ENCODE data around the gene CENPH.
"Not testable (repeated sequence)": the region's sequence is repeated elsewhere in the genome, so short reads cannot be mapped to it uniquely, and the experiment has no call there.

The CENPH gene

GRCh38 chr5:69211200-69211599, 21.8 kb downstream of the CENPH start:
- DNase-seq, result no peak

GRCh38 chr5:69212022-69212421, 22.6 kb downstream of the CENPH start:
- DNase-seq, result no peak

GRCh38 chr5:69213513-69214215, 24.3 kb downstream of the CENPH start:
- DNase-seq, result no peak

GRCh38 chr5:69217151-69217511, 27.7 kb downstream of the CENPH start:
- no peak for DNase-seq

GRCh38 chr5:69217548-69218526, 28.5 kb downstream of the CENPH start:
- DNase-seq, result peak; percentile 86

- no peak for DNase-seq
These were observed 30.6 kb downstream of the CENPH start for GRCh38 chr5:69219939-69220338.

GRCh38 chr5:69220371-69220770, 31.0 kb downstream of the CENPH start:
- DNase-seq, result not testable (repeated sequence)

- not testable (repeated sequence) for DNase-seq
These were observed 31.4 kb downstream of the CENPH start for GRCh38 chr5:69220833-69221232.

- no peak for DNase-seq
These were observed 35.1 kb downstream of the CENPH start for GRCh38 chr5:69224520-69224919.

GRCh38 chr5:69225860-69226259, 36.5 kb downstream of the CENPH start:
- DNase-seq, result no peak

GRCh38 chr5:69230181-69230580, 40.8 kb downstream of the CENPH start:
- DNase-seq, result no peak

- no peak for DNase-seq
These were observed 41.9 kb downstream of the CENPH start for GRCh38 chr5:69231281-69231680.

- no peak for DNase-seq
These were observed 42.5 kb downstream of the CENPH start for GRCh38 chr5:69231851-69232250.

- peak; percentile 83 for DNase-seq
These were observed 45.3 kb downstream of the CENPH start, which contains the start of gene CDK7 for GRCh38 chr5:69234457-69235268. Gene CDK7, plus strand, starts transcription at chr5:69234886. Its CDS starts 90 bp downstream, at chr5:69234976.

- not testable (repeated sequence) for DNase-seq
These were observed 47.4 kb downstream of the CENPH start for GRCh38 chr5:69236733-69237132.

GRCh38 chr5:69237877-69238276, 48.5 kb downstream of the CENPH start:
- DNase-seq, result no peak

GRCh38 chr5:69238760-69239251, 49.4 kb downstream of the CENPH start:
- DNase-seq, result no peak

- no peak for DNase-seq
These were observed 53.0 kb downstream of the CENPH start for GRCh38 chr5:69242215-69242927.

GRCh38 chr5:69245031-69245430, 55.6 kb downstream of the CENPH start:
- no peak for DNase-seq

GRCh38 chr5:69248019-69248418, 58.6 kb downstream of the CENPH start:
- DNase-seq, result no peak

GRCh38 chr5:69250593-69250992, 61.2 kb downstream of the CENPH start:
- no peak for DNase-seq

- no peak for DNase-seq
These were observed 63.1 kb downstream of the CENPH start for GRCh38 chr5:69252437-69252836.
